Measurements from ENCODE around the gene SPATA7. TPM values are rescaled to one million over a fixed set of nuclear protein-coding genes. Genes with fewer than 3 reads are reported as not detected.

Gene SPATA7
- polyA plus RNA-seq, 3 donors: 22.5 to 25.9 (median 24.7) TPM

GRCh38 chr14:88479574-88479987 is 94.1 kb downstream of the SPATA7 start:
- DNase-seq: no peak

DNA sequence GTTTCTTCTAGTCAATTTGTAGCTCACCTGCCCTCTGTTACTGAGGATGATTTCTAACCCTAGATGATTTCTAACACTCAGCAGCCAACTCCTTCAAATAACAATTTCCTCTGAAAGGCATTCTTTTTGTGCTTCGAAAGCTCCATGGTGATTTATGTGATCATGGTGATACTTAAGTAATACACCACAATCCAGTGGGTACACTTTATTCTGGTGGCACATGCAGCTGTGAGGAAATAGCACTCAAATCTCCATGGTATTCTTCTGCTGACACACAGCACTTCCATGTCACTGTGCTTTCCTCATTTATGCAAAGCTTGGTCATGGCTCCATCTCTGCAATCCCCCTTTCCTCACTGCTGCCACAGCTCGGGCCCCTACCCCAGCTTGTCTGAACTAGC is 95.6 kb downstream of the SPATA7 start:
- no peak for DNase-seq

GRCh38 chr14:88481794-88482193 is 96.3 kb downstream of the SPATA7 start:
- DNase-seq: no peak

DNA sequence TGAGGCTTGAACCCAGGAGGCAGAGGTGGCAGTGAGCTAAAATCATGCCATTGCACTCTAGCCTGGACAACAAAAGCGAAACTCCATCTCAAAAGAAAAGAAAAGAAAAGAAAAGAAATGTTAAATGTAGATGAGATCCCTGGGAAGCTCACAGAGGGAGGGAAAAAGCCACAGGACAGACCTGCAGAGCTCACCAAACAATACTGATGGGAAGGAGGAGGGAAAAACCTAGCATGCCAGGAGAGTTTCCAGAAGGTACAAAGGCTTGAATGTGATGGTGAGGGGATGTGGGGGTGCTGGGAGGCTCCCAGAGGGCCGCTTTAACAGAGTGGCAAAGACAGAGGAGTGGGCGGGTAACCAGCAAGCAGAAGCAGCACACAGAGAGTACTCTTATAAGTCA is 97.1 kb downstream of the SPATA7 start:
- no peak for DNase-seq

Other genes with a start within 250 kb of the SPATA7 start
- gene KCNK10, start 62.4 kb upstream of the SPATA7 start, polyA plus RNA-seq (ENCODE audit: insufficient read length in 3 of 3): under 1 TPM; 0.18 to 0.50 (median 0.28) TPM
- gene PTPN21, start 169.3 kb downstream of the SPATA7 start, polyA plus RNA-seq (ENCODE audit: insufficient read length in 3 of 3): 10 to 100 TPM; 32.6 to 39.4 (median 34.0) TPM
- 100 to 1,000 TPM in 1 of 3 donors, 10 to 100 TPM in 2; 94.2 to 106 (median 98.8) TPM for gene ZC3H14, start 177.4 kb downstream of the SPATA7 start, polyA plus RNA-seq (ENCODE audit: insufficient read length in 3 of 3)